Gastrocnemius medialis (tissue), 4 donors: Measurements from ENCODE around the gene LCN10. TPM values are rescaled to one million over a fixed set of nuclear protein-coding genes. Genes with fewer than 3 reads are reported as not detected.
A peak's percentile ranks its signal among the peaks of the same experiment; 100 is the strongest.

Experiments used
- ATAC-seq, 2 donors: fragments of 150-250 bp; one replicate each; pipeline ENCODE4 v1.9.1; 2016
- DNase-seq, 2 donors: peaks; one replicate each; pipeline ENCODE4 v3.0.0-alpha.2; 2019
- H3K27ac ChIP-seq, 4 donors: fragments of 200-600 bp; sonication (generic); 1 replicate in 1 of 4; 2 replicates in 3 of 4; pipeline ENCODE4 v1.5.1; 2016 to 2018; ENCODE audit warnings: mild to moderate bottlenecking in 2 of 4, moderate library complexity in 1 of 4
- H3K27me3 ChIP-seq, 3 donors: fragments of 200-600 bp; sonication (generic) in 2 of 3; 1 replicate in 1 of 3; 2 replicates in 2 of 3; pipeline versions ENCODE4 v1.5.1 to v1.6.0; 2016 to 2019; ENCODE audit warnings: mild to moderate bottlenecking in 1 of 3, moderate library complexity in 1 of 3
- H3K36me3 ChIP-seq, 2 donors: fragments of 200-600 bp; sonication (generic) in 1 of 2; one replicate each; pipeline ENCODE4 v1.5.1; 2017 to 2018
- H3K4me1 ChIP-seq, 2 donors: fragments of 200-600 bp; sonication (generic) in 1 of 2; one replicate each; pipeline ENCODE4 v1.5.1; 2016 to 2017; ENCODE audit warnings: mild to moderate bottlenecking in 2 of 2
- H3K4me3 ChIP-seq, 4 donors: fragments of 200-600 bp; sonication (generic) in 3 of 4; 1 replicate in 1 of 4; 2 replicates in 3 of 4; pipeline ENCODE4 v1.5.1; 2016 to 2019; ENCODE audit warnings: mild to moderate bottlenecking in 2 of 4
- H3K9me3 ChIP-seq, 3 donors: fragments of 200-600 bp; sonication (generic) in 2 of 3; 1 replicate in 1 of 3; 2 replicates in 2 of 3; pipeline ENCODE4 v1.5.1; 2016 to 2019
- CTCF ChIP-seq, 5 experiments: fragments of 450-650 bp in 3 of 5; fragments of 200-600 bp in 2 of 5; sonication (generic) in 2 of 5; IDR thresholded peaks in 4 of 5; conservative IDR thresholded peaks in 1 of 5; 1 replicate in 4 of 5; 2 replicates in 1 of 5; pipeline ENCODE4 v1.5.1; 2016 to 2019; ENCODE audit warnings: antibody characterized with exemption in 5 of 5, mild to moderate bottlenecking in 3 of 5, moderate library complexity in 3 of 5
- POLR2A ChIP-seq, 2 donors: fragments of 450-650 bp; IDR thresholded peaks; one replicate each; pipeline ENCODE4 v1.6.1; 2017; ENCODE audit warnings: antibody characterized with exemption in 2 of 2, mild to moderate bottlenecking in 2 of 2, moderate library complexity in 2 of 2
- in situ Hi-C, 4 donors: fragments of 200-750 bp; cut with MboI; loops; one replicate each; pipeline versions ENCODE4 v1.15.0 to v1.8.0; 2017; ENCODE audit warnings: low sequenced_read_pairs in 4 of 4
- intact Hi-C: fragments of 100-400 bp; cut with DNase I; formaldehyde crosslinking; loops from one replicate; pipeline ENCODE4 v1.15.1; 2023; ENCODE audit warnings: low total_unique reads
- microRNA-seq, 2 donors: library from miRNA; unstranded; fragments of <30 nt; microRNA quantifications; one replicate each; pipeline ENCODE4, GENCODE V29; 2016; ENCODE audit warnings: borderline replicate concordance in 2 of 2
- total RNA-seq, 4 donors: library from RNA; depleted of rRNA; stranded (reverse); fragments of >200 nt; gene quantifications; one replicate each; pipeline versions ENCODE4 v1.1.0 to v1.2.3, GENCODE V29; 2016

The LCN10 gene
- total RNA-seq, 4 donors from 2014 or later, result 0.61 to 4.7 (median 1.6) TPM

- H3K9me3 ChIP-seq, result no peaks in the 10 kb centered on the region
- H3K4me1 ChIP-seq, result peaks cover 37 to 49% of the 10 kb centered on the region in 2 donors
- no peak overlapping the region for H3K4me3 ChIP-seq
- DNase-seq (no peak), ATAC-seq (no peak)
- H3K36me3 ChIP-seq, result no peaks in the 10 kb centered on the region
- peak overlapping the region; percentile 88 to 96 (median 94) for H3K27ac ChIP-seq
- in situ Hi-C loops, result no loop called here
- no peak for TF ChIP-seq POLR2A (IDR thresholded peaks at IDR 0.05)
- no peak for TF ChIP-seq CTCF (IDR thresholded peaks at IDR 0.05 in 4 of 5, conservative IDR thresholded peaks at IDR 0.05 in 1 of 5)
- H3K27me3 ChIP-seq, result no peaks in the 10 kb centered on the region
- intact Hi-C loops, result loop anchor here (5.0 kb wide), 1 partner anchor 254 kb away; the partner anchor contains the start of gene FBXW5
Observed at GRCh38 chr9:136688274-136689107, 54.2 kb downstream of the LCN10 start.

Small RNAs within 50 kb of the gene (microRNA-seq; reads per million reads assigned to microRNA genes)
- gene MIR6722, result 0 reads per million in 2 donors

Other genes with a start within 250 kb of the LCN10 start
- gene NOTCH1, start 196.9 kb downstream of the LCN10 start, total RNA-seq, result 10 to 100 TPM in 1 of 4 donors, 1 to 10 TPM in 3; 6.3 to 15.4 (median 8.2) TPM
- 10 to 100 TPM; 37.4 to 74.7 (median 49.0) TPM for gene EGFL7, start 80.0 kb downstream of the LCN10 start, total RNA-seq
- gene AGPAT2, start 55.5 kb downstream of the LCN10 start, total RNA-seq, result 10 to 100 TPM; 19.0 to 77.4 (median 36.0) TPM
- gene DIPK1B, start 30.4 kb downstream of the LCN10 start, total RNA-seq, result 1 to 10 TPM; 1.8 to 4.6 (median 3.8) TPM
- gene LCN6, start 5.6 kb upstream of the LCN10 start, total RNA-seq, result 10 to 100 TPM in 1 of 4 donors, 1 to 10 TPM in 3; 2.1 to 11.7 (median 3.7) TPM
- gene LCN8, start 15.3 kb upstream of the LCN10 start, total RNA-seq, result not detected
- not detected for gene LCN15, start 21.6 kb upstream of the LCN10 start, total RNA-seq
- gene TMEM141, start 48.4 kb upstream of the LCN10 start, total RNA-seq, result 10 to 100 TPM; 46.9 to 70.2 (median 51.1) TPM
- gene CCDC183, start 53.4 kb upstream of the LCN10 start, total RNA-seq, result under 1 TPM in 1 of 4 donors, not detected in 3; 0.31 TPM
- gene RABL6, start 65.0 kb upstream of the LCN10 start, total RNA-seq, result 100 to 1,000 TPM in 2 of 4 donors, 10 to 100 TPM in 2; 84.9 to 121 (median 105) TPM
- gene AJM1, start 99.5 kb upstream of the LCN10 start, total RNA-seq, result 1 to 10 TPM; 1.3 to 2.1 (median 1.6) TPM
- 100 to 1,000 TPM in 3 of 4 donors, 10 to 100 TPM in 1; 98.8 to 204 (median 152) TPM for gene PHPT1, start 106.5 kb upstream of the LCN10 start, total RNA-seq
- 1 to 10 TPM in 3 of 4 donors, under 1 TPM in 1; 0.95 to 2.3 (median 1.7) TPM for gene MAMDC4, start 109.4 kb upstream of the LCN10 start, total RNA-seq
- gene EDF1, start 123.4 kb upstream of the LCN10 start, total RNA-seq, result 100 to 1,000 TPM; 285 to 440 (median 334) TPM
- gene TRAF2, start 143.6 kb upstream of the LCN10 start, total RNA-seq, result 1 to 10 TPM; 3.5 to 6.6 (median 4.8) TPM
- 100 to 1,000 TPM; 329 to 469 (median 435) TPM for gene FBXW5, start 201.8 kb upstream of the LCN10 start, total RNA-seq
- gene C8G, start 202.3 kb upstream of the LCN10 start, total RNA-seq, result 1 to 10 TPM in 2 of 4 donors, not detected in 2; 1.7 to 5.2 TPM
- gene LCN12, start 209.3 kb upstream of the LCN10 start, total RNA-seq, result not detected
- 10 to 100 TPM in 3 of 4 donors, 1 to 10 TPM in 1; 2.3 to 35.2 (median 27.0) TPM for gene PTGDS, start 234.6 kb upstream of the LCN10 start, total RNA-seq
- under 1 TPM in 1 of 4 donors, not detected in 3; 0.10 TPM for gene LCNL1, start 240.1 kb upstream of the LCN10 start, total RNA-seq
- 10 to 100 TPM; 10.8 to 15.6 (median 14.6) TPM for gene PAXX, start 249.5 kb upstream of the LCN10 start, total RNA-seq